GM19099 (cell line): Measurements from ENCODE around the gene CDC42SE2.

Experiments used
- POLR2A ChIP-seq: IDR thresholded peaks from 3 replicates; pipeline ENCODE4 v1.6.1; 2011; ENCODE audit warnings: low read depth; ENCODE audit not compliant: insufficient read length; ENCODE audit errors: extremely low read depth

CDC42SE2 gene

GRCh38 chr5:131413605-131414559, 150.0 kb downstream of the CDC42SE2 start:
- no peak for TF ChIP-seq POLR2A

GRCh38 chr5:131416729-131417128, 152.9 kb downstream of the CDC42SE2 start:
- TF ChIP-seq POLR2A: no peak

- no peak for TF ChIP-seq POLR2A
These were observed 153.5 kb downstream of the CDC42SE2 start for GRCh38 chr5:131417240-131417869.

DNA sequence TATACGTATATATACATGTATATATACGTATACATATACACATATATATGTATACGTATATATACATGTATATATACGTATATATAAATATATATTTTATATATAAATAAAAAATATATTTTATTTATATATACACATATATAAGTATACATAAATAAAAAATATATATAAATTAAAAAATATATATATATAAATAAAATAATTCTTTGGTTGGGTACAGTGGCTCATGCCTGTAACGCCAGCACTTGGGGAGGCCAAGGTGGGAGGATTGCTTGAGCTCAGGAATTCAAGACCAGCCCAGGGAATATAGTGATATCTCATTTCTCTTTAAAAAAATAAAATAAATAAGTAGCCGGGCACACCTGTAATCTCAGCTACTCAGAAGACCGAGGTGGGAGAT, 155.0 kb downstream of the CDC42SE2 start:
- no peak for TF ChIP-seq POLR2A

DNA sequence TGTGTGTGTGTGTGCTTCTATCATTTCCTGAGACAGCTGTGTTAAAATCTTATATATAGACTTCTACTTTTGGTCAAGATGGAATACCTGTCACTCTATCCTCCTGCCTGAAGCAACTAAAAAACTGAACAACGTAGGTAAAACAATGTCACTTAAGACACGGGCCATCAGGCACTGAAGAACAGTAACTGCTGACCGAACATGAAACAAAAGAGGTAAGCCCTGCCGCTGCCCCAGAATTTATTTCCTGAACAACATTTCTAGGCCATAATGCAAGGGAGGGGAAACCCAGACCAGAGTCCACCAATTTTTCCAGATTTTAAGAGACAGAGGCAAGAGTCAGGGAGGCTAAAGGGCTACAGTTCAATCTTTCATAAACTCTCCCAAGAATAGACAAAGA, 156.0 kb downstream of the CDC42SE2 start:
- TF ChIP-seq POLR2A: no peak

DNA sequence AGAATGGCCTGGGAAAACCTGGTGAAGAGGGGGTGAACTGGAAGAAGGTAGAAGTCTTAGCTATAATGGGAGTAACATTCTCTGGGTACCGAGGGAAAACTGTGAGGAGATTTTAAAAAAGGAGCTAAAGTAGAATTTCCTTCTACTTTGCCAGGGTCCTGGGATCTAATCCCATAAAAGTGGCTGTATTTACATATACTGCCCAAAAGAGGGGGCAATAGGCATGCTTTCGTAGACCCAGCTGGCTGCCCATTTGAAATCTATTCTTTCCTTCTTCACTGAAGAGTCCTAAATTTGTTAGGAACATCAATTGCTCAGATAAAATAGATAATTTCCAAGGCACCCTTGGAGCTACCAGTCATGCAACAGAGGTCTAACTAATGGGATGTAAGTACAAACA, 159.2 kb downstream of the CDC42SE2 start:
- TF ChIP-seq POLR2A: no peak

GRCh38 chr5:131426011-131426410, 162.2 kb downstream of the CDC42SE2 start:
- TF ChIP-seq POLR2A: no peak

GRCh38 chr5:131430794-131431193, 166.9 kb downstream of the CDC42SE2 start:
- TF ChIP-seq POLR2A: no peak

GRCh38 chr5:131431794-131432193, 167.9 kb downstream of the CDC42SE2 start:
- TF ChIP-seq POLR2A: no peak

GRCh38 chr5:131433109-131433508, 169.3 kb downstream of the CDC42SE2 start:
- no peak for TF ChIP-seq POLR2A

GRCh38 chr5:131436081-131436480, 172.2 kb downstream of the CDC42SE2 start:
- no peak for TF ChIP-seq POLR2A

DNA sequence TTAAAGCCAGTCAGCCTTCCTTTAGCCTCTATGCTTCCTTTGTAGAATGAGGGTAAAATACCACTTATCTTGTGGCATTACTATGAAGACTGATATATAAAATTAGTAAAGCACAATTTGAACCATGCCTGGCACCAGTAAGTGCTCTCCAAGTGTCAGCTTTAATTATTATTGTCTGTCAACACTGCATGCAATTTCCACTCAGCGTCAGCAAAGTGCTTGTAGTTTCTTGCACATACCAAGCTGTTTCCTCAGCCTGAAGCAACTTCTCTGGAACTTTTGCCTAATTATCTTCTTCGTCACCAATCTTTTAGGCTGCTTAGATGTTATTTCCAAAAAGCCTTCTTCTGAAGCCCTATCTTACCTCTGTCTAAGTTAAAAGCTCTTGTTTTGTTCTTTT, 177.3 kb downstream of the CDC42SE2 start:
- TF ChIP-seq POLR2A: no peak
